KOPT-K1 (cell line): ENCODE measurements around the gene ASB4.

Experiments used
- H3K27ac ChIP-seq: fragments of 200-600 bp; sonication (generic); 2 replicates; pipeline ENCODE4 v1.5.1; 2016; ENCODE audit warnings: antibody characterized with exemption, mild to moderate bottlenecking, low read depth, low read length; ENCODE audit not compliant: poor library complexity, severe bottlenecking
- H3K36me3 ChIP-seq: fragments of 200-600 bp; sonication (generic); 2 replicates; pipeline ENCODE4 v1.5.1; 2017; ENCODE audit warnings: antibody characterized with exemption, mild to moderate bottlenecking, low read length, moderate library complexity; ENCODE audit not compliant: insufficient read depth
- H3K9me3 ChIP-seq: fragments of 200-600 bp; sonication (generic); 2 replicates; pipeline ENCODE4 v1.5.1; 2017; ENCODE audit warnings: antibody characterized with exemption, low read length, mild to moderate bottlenecking; ENCODE audit not compliant: insufficient read depth, poor library complexity, severe bottlenecking

Gene ASB4

GRCh38 chr7:95529701-95530100, 44.0 kb downstream of the ASB4 start:
- Histone ChIP-seq H3K36me3 (no peaks in the 10 kb centered on the region), H3K9me3 (no peaks in the 10 kb centered on the region), H3K27ac (no peak overlapping the region)

- no peaks in the 10 kb centered on the region for H3K36me3 ChIP-seq
- H3K9me3 ChIP-seq, result no peaks in the 10 kb centered on the region
- no peak overlapping the region for H3K27ac ChIP-seq
Observed at GRCh38 chr7:95530881-95531280, 45.1 kb downstream of the ASB4 start.

- H3K9me3 ChIP-seq, result no peaks in the 10 kb centered on the region
- H3K27ac ChIP-seq, result no peak overlapping the region
- H3K36me3 ChIP-seq, result no peaks in the 10 kb centered on the region
Observed at GRCh38 chr7:95531605-95532219, 46.0 kb downstream of the ASB4 start.

- Histone ChIP-seq H3K9me3 (no peaks in the 10 kb centered on the region), H3K36me3 (no peaks in the 10 kb centered on the region), H3K27ac (no peak overlapping the region)
Observed at GRCh38 chr7:95534796-95535195, 49.1 kb downstream of the ASB4 start.

GRCh38 chr7:95535662-95536061, 49.9 kb downstream of the ASB4 start:
- Histone ChIP-seq H3K36me3 (no peaks in the 10 kb centered on the region), H3K27ac (no peak overlapping the region), H3K9me3 (no peaks in the 10 kb centered on the region)

GRCh38 chr7:95536656-95537311, 51.0 kb downstream of the ASB4 start:
- no peaks in the 10 kb centered on the region for H3K36me3 ChIP-seq
- no peak overlapping the region for H3K27ac ChIP-seq
- no peaks in the 10 kb centered on the region for H3K9me3 ChIP-seq

GRCh38 chr7:95537468-95537867, 51.7 kb downstream of the ASB4 start:
- no peaks in the 10 kb centered on the region for H3K36me3 ChIP-seq
- no peaks in the 10 kb centered on the region for H3K9me3 ChIP-seq
- H3K27ac ChIP-seq, result no peak overlapping the region

GRCh38 chr7:95539426-95539825, 53.7 kb downstream of the ASB4 start:
- H3K36me3 ChIP-seq, result no peaks in the 10 kb centered on the region
- no peaks in the 10 kb centered on the region for H3K9me3 ChIP-seq
- H3K27ac ChIP-seq, result no peak overlapping the region

- Histone ChIP-seq H3K27ac (no peak overlapping the region), H3K9me3 (no peaks in the 10 kb centered on the region), H3K36me3 (no peaks in the 10 kb centered on the region)
Observed at GRCh38 chr7:95540366-95540765, 54.6 kb downstream of the ASB4 start.

- Histone ChIP-seq H3K27ac (no peak overlapping the region), H3K36me3 (no peaks in the 10 kb centered on the region), H3K9me3 (no peaks in the 10 kb centered on the region)
Observed at GRCh38 chr7:95543312-95543711, 57.6 kb downstream of the ASB4 start.

GRCh38 chr7:95544171-95544570, 58.4 kb downstream of the ASB4 start:
- Histone ChIP-seq H3K27ac (no peak overlapping the region), H3K9me3 (no peaks in the 10 kb centered on the region), H3K36me3 (no peaks in the 10 kb centered on the region)

GRCh38 chr7:95545007-95545615, 59.4 kb downstream of the ASB4 start:
- Histone ChIP-seq H3K9me3 (no peaks in the 10 kb centered on the region), H3K36me3 (no peaks in the 10 kb centered on the region), H3K27ac (no peak overlapping the region)

- no peak overlapping the region for H3K27ac ChIP-seq
- no peaks in the 10 kb centered on the region for H3K36me3 ChIP-seq
Observed at GRCh38 chr7:95545673-95546072, 59.9 kb downstream of the ASB4 start.

GRCh38 chr7:95546647-95547046, 60.9 kb downstream of the ASB4 start:
- H3K36me3 ChIP-seq, result no peaks in the 10 kb centered on the region
- no peaks in the 10 kb centered on the region for H3K9me3 ChIP-seq
- H3K27ac ChIP-seq, result no peak overlapping the region

More at GRCh38 chr7:95545673-95546072, 59.9 kb downstream of the ASB4 start:
- H3K9me3 ChIP-seq, result no peaks in the 10 kb centered on the region

- Histone ChIP-seq H3K9me3 (no peaks in the 10 kb centered on the region), H3K27ac (no peak overlapping the region), H3K36me3 (no peaks in the 10 kb centered on the region)
Observed at GRCh38 chr7:95547361-95548348, 61.9 kb downstream of the ASB4 start.
